ENCODE data around the gene FES.

The FES gene

DNA sequence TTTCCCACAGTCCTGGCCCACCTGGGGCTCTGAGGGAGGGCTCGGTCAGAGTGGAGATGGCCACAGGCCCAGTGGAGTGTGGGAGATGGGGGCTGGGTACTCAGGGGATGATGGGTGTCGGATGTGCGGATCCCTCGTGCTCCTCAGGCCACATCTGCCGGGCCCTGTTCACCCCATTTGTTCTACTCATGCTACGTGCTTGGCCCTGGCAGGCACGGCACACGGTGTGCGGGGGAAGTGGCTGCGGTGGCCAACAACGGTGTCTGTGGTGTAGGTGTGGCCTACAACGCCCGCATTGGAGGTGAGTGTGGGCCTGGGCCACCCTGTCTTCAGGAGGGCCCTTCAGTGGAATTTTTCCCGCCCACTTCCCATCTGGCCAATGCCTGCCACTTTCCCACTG lies 7.0 kb upstream of the FES start:
- no peak for DNase-seq

DNA sequence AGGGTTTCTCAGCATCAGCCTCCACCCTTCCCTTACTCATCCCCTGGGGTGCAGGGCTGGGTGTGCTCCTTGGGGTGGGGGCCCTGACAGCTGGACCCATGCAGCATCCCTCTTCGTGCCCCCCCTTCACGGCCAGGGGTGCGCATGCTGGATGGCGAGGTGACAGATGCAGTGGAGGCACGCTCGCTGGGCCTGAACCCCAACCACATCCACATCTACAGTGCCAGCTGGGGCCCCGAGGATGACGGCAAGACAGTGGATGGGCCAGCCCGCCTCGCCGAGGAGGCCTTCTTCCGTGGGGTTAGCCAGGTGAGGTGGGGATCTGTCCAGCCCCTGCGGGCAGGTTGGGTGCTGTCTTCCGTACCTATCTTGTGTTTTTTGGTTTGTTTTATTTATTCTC lies 6.3 kb upstream of the FES start:
- DNase-seq = no peak

DNA sequence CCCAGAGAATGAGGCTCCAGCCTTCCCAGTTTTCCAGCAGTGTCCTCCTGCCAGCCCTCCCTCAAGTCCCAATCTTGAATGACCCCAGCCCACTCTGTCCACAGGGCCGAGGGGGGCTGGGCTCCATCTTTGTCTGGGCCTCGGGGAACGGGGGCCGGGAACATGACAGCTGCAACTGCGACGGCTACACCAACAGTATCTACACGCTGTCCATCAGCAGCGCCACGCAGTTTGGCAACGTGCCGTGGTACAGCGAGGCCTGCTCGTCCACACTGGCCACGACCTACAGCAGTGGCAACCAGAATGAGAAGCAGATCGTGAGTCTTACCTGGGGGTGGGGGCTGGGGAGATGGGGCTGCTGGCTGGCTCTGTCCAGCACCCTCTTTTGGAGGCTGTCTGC lies 5.6 kb upstream of the FES start:
- no peak for DNase-seq

DNA sequence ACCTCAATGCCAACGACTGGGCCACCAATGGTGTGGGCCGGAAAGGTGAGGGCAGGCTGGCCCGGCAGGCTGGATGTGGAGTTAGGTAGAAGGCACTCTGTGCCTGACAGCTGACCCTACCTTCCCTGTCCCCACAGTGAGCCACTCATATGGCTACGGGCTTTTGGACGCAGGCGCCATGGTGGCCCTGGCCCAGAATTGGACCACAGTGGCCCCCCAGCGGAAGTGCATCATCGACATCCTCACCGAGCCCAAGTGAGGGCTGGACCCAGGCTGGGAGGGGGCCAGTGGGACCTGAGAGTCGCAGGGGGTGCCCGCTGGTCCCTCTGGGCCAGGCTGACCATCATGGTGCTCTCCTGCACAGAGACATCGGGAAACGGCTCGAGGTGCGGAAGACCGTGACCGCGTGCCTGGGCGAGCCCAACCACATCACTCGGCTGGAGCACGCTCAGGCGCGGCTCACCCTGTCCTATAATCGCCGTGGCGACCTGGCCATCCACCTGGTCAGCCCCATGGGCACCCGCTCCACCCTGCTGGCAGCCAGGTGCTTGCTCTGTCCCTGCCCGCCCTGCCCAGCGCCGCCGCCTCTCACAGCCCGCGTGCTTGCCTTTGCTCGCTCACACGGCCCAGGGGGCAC lies 4.5 kb upstream of the FES start:
- DNase-seq = no peak

DNA sequence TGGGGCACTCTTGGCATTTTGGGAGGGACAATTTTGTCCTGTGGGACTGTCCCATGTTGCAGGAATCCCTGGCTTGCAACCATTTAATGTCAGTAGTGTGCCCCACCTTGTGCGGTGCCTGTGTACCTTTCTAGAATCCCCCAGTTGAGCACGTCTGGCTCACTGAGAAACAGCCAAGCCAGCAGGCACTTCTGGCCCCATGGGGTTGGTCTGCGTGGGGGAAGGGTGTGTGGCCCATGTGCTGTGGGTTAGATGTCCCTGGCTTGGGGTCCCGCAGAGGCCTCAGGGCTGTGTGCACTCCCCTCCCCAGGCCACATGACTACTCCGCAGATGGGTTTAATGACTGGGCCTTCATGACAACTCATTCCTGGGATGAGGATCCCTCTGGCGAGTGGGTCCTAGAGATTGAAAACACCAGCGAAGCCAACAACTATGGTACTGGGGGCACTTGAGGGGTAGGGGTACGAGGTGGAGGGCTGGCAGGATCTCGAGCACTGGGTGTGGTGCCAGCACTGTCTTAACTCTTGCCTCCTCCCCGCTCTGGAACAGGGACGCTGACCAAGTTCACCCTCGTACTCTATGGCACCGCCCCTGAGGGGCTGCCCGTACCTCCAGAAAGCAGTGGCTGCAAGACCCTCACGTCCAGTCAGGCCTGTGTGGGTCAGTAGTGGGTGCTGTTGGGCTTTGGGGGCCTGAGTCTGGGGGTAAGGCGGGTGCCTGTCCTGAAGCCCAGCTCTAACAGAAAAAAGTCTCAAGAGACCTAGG lies 3.7 kb upstream of the FES start:
- DNase-seq = no peak

DNA sequence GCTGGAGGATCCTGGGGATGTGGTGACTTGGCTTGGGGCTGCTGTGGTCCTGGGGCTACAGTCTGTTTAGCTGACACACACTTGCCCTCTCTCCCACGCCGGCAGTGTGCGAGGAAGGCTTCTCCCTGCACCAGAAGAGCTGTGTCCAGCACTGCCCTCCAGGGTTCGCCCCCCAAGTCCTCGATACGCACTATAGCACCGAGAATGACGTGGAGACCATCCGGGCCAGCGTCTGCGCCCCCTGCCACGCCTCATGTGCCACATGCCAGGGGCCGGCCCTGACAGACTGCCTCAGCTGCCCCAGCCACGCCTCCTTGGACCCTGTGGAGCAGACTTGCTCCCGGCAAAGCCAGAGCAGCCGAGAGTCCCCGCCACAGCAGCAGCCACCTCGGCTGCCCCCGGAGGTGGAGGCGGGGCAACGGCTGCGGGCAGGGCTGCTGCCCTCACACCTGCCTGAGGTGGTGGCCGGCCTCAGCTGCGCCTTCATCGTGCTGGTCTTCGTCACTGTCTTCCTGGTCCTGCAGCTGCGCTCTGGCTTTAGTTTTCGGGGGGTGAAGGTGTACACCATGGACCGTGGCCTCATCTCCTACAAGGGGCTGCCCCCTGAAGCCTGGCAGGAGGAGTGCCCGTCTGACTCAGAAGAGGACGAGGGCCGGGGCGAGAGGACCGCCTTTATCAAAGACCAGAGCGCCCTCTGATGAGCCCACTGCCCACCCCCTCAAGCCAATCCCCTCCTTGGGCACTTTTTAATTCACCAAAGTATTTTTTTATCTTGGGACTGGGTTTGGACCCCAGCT lies 2.9 kb upstream of the FES start:
- DNase-seq = no peak

DNA sequence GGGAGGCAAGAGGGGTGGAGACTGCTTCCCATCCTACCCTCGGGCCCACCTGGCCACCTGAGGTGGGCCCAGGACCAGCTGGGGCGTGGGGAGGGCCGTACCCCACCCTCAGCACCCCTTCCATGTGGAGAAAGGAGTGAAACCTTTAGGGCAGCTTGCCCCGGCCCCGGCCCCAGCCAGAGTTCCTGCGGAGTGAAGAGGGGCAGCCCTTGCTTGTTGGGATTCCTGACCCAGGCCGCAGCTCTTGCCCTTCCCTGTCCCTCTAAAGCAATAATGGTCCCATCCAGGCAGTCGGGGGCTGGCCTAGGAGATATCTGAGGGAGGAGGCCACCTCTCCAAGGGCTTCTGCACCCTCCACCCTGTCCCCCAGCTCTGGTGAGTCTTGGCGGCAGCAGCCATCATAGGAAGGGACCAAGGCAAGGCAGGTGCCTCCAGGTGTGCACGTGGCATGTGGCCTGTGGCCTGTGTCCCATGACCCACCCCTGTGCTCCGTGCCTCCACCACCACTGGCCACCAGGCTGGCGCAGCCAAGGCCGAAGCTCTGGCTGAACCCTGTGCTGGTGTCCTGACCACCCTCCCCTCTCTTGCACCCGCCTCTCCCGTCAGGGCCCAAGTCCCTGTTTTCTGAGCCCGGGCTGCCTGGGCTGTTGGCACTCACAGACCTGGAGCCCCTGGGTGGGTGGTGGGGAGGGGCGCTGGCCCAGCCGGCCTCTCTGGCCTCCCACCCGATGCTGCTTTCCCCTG lies 2.2 kb upstream of the FES start:
- DNase-seq = no peak

DNA sequence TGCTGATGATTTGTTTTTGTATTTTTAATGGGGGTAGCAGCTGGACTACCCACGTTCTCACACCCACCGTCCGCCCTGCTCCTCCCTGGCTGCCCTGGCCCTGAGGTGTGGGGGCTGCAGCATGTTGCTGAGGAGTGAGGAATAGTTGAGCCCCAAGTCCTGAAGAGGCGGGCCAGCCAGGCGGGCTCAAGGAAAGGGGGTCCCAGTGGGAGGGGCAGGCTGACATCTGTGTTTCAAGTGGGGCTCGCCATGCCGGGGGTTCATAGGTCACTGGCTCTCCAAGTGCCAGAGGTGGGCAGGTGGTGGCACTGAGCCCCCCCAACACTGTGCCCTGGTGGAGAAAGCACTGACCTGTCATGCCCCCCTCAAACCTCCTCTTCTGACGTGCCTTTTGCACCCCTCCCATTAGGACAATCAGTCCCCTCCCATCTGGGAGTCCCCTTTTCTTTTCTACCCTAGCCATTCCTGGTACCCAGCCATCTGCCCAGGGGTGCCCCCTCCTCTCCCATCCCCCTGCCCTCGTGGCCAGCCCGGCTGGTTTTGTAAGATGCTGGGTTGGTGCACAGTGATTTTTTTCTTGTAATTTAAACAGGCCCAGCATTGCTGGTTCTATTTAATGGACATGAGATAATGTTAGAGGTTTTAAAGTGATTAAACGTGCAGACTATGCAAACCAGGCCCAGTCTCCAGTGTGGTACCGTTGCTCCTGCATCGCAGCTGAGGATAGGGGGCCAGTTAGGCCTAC lies 1.4 kb upstream of the FES start:
- no peak for DNase-seq

DNA sequence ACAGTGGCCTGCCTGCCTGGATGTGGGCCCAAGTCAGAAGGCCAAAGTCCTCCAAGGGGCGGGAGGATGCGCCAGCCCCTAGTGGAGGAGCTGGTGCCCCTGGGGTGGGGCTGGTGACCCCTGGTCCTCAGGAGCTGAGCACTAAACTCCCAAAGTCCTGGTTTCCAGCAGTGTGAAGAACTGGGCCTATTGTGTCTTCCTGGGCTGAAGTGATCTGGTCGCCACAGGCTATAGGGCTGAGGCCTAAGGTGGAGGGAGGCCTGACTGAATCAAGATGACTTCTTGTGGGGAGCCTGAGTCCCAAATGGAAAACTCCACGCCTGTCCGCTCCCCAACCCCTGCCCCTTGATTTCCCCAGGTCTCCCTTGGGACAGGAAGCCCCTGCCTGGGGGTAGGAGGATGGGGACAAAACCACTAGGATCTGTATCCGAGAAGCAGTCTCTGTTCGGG lies 753 bp upstream of the FES start:
- no peak for DNase-seq

DNA sequence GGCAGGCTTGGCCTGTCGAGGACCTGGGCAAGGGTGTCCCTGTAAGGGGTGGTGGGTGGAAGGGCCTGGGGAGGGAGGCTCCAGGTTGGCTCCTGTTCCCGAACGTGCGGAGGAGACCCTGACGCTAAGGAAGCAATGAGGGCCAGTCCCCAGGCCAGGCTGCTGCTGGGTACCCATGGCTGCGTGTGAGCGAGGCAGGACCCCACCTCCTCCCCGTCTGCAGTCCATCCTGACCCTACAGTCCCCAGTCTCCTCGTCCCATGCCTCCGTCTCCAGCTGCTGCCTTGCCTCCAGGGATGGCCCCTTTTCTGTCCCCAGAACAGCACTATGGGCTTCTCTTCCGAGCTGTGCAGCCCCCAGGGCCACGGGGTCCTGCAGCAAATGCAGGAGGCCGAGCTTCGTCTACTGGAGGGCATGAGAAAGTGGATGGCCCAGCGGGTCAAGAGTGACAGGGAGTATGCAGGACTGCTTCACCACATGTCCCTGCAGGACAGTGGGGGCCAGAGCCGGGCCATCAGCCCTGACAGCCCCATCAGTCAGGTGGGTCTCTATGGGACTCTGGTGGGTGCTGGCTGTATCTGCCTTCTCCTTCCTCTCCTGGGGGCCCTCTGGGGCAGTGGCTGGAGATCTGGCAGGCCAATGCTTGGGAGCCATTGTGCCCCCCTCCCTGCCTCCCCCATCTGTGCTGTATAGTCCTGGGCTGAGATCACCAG lies 571 bp downstream of the FES start:
- no peak for DNase-seq

DNA sequence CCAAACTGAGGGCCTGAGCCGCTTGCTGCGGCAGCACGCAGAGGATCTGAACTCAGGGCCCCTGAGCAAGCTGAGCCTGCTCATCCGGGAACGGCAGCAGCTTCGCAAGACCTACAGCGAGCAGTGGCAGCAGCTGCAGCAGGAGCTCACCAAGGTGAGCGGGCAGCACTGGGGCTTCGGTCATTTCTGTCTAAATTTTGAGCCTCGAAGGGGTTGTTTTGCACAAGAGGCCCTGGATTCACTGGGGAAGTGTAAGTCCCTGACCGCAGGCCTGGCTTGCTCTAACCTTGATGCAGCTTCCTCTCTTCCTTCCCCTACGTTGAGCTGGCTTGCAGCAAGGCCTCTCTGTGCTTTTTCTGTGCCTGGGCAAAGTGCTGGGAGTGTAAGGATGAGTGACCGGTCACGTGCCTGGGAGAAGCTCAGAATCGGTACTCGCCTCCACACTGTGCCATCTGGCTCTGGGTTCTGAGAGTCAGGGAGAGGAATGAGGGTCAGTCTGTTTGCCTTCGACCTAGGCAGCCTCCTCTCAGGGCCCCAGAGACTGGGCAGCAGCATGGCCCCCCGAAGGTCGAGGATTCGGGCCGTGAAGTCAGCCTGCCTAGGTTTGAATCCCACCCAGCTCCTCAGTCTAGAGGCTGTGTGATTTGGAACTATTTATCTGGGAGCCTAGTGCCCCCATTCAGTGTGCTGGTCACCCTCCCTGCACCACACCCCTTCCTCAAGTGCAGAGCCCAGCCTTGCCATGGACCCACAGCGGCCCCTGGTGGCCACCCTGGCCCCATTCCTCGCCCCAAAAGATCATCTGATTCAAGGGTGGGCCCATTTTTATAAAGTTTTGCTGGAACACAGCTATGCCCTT lies 1.4 kb downstream of the FES start:
- DNase-seq = no peak

DNA sequence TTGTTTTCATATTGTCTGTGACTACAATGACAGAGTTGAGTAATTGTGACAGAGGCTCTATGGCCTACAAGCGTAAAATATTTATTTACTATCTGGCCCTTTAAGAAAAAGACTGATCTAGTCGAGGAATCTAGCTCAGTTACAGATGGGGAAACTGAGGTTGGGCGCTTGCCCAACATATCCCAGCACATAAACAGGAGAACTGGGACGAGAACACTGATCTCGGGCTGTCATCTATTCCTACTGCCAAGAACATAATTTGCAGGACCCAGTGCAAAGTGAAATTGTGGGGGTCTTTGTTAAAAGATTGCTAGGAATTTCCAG lies 1.9 kb downstream of the FES start:
- DNase-seq = no peak

DNA sequence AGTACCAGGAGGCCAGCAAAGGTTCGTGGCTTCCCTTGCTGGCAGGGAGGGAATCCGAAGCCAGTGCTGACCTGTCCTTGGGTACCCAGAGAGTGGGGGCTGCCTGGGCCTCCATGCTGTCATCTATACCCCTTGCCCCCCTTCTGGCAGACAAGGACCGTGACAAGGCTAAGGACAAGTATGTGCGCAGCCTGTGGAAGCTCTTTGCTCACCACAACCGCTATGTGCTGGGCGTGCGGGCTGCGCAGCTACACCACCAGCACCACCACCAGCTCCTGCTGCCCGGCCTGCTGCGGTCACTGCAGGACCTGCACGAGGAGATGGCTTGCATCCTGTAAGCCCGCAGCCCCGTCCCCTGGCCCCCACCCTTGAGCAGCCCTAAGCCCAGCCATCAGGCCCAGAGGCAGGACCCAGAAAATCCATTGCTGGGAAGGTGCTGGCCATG lies 2.8 kb downstream of the FES start:
- DNase-seq = no peak

DNA sequence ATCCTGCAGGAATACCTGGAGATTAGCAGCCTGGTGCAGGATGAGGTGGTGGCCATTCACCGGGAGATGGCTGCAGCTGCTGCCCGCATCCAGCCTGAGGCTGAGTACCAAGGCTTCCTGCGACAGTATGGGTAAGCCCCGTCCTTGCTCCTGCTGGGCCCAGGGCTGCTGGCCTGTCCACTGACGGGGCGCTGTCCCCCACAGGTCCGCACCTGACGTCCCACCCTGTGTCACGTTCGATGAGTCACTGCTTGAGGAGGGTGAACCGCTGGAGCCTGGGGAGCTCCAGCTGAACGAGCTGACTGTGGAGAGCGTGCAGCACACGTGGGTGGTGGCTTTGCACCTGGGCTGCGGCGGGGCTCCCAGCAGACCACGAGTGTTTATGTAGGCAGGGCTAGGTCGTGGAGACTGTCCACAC lies 5.0 kb downstream of the FES start:
- DNase-seq = no peak

DNA sequence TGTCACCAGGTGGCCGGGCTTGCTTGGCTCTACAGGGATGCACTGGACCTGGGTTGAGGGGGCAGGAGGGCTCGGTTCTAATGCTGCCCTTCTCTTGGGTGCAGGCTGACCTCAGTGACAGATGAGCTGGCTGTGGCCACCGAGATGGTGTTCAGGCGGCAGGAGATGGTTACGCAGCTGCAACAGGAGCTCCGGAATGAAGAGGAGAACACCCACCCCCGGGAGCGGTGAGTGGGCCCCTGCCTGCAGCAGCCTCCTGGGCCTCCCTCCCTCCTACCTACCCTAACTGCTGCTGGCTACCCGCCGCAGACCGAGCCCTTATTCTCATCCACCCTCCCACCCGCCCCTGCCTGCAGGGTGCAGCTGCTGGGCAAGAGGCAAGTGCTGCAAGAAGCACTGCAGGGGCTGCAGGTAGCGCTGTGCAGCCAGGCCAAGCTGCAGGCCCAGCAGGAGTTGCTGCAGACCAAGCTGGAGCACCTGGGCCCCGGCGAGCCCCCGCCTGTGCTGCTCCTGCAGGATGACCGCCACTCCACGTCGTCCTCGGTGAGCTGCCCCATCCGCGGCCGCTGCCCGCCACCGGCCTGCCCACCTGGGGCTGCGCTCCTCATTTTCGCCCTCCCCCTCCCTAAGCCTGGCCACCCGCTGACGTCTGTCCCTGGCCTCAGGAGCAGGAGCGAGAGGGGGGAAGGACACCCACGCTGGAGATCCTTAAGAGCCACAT lies 5.6 kb downstream of the FES start:
- no peak for DNase-seq

DNA sequence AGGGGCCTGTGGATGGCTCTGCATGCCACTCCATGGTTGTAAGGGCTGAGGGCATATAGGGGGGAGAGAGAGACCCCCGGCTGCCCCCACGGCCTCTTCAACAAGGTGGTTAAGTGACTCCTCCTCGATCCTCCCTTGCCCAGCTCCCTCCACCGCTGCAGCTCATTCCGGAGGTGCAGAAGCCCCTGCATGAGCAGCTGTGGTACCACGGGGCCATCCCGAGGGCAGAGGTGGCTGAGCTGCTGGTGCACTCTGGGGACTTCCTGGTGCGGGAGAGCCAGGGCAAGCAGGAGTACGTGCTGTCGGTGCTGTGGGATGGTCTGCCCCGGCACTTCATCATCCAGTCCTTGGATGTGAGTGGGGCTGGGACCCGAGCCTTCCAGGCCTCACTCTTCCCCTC lies 6.5 kb downstream of the FES start:
- no peak for DNase-seq

DNA sequence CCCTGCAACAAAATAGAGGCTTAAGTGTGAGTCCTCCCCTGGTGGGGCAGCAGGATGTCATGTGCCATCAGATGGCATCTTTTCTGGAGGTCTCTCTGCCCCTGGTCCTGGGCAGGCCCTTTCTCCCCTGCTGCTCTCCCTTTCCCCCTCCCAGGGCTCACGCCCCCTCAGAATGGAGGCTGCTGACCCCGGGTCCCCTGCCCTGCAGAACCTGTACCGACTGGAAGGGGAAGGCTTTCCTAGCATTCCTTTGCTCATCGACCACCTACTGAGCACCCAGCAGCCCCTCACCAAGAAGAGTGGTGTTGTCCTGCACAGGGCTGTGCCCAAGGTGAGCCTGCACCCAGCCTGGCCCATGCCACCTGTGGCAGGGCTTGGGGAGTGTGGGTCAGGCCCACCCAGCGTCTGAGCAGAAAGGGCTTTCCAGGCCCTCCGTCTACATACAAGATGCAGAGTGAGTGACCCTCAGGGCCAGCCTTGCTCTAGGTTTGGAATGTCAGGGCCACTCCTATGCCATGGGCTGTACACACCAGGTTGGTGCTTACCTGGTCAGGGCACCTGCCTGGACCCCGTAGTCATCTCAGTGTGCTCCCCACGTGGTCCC lies 7.1 kb downstream of the FES start:
- DNase-seq = no peak

DNA sequence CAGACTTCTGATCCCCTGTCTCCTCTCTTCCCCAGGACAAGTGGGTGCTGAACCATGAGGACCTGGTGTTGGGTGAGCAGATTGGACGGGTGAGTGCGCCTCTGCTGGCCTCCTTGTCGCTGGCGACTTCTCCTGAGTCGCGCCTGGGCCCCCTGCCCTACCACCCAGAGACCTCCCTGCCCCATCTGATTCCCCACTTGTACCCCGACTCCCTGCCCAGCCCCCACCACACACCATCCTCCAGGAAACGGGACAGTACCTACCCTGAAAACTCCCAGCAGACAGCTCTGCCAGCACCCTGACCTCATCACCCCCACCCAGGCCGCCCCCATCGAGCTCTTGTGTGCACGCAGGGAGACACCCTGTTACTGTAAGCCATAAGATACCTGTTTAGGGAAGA lies 7.7 kb downstream of the FES start:
- DNase-seq = no peak

DNA sequence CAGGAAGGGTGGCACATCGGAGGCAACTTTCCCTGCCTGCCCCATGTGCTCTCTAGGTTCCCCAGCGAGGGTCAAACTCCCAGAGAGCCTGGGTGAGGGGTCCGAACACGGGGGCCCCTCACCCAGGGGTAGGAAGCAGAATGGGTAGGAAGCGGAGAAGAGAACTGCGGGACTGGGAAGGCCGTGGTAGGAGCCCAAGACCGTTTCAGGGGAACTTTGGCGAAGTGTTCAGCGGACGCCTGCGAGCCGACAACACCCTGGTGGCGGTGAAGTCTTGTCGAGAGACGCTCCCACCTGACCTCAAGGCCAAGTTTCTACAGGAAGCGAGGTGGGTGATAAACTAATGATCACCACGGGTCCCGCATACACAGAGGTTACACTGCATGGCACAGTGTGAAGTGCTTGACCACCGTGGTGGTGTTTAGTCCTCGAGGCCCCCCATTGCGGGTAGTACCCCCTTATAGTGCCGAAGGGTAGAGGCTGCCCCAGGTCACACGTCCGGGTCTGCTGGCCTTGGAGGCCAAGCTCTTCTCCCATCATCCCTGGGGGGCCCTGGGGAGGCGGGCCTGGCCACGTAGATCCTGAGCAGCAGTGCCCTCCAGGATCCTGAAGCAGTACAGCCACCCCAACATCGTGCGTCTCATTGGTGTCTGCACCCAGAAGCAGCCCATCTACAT lies 8.3 kb downstream of the FES start:
- DNase-seq = no peak
